ENCODE data around the gene NPC1.
A peak's percentile ranks its signal among the peaks of the same experiment; 100 is the strongest.

Gene NPC1

GRCh38 chr18:23586249-23587196 lies at the start of gene NPC1:
TSS of gene NPC1 (minus strand) at chr18:23586506. CDS start at chr18:23586343, 163 bp downstream.
- CTCF ChIA-PET: interaction anchor here (0.8 to 3.2 kb wide), 14 partner anchors 10 to 134 kb away, joined by 3 to 19 read pairs (median 6); partner anchors contain the start of gene RIOK3
- POLR2A ChIA-PET: interaction anchor here (1.1 kb wide), 1 partner anchor 552 kb away, joined by 3 read pairs; the partner anchor contains the start of gene CABYR
- DNase-seq (ENCODE audit: extremely low spot score): peak; percentile 94
- TF ChIP-seq CTCF (IDR thresholded peaks at IDR 0.05; ENCODE audit: control extremely low read depth, extremely low read depth, low read depth, missing control alignments): peak; percentile 93

DNA sequence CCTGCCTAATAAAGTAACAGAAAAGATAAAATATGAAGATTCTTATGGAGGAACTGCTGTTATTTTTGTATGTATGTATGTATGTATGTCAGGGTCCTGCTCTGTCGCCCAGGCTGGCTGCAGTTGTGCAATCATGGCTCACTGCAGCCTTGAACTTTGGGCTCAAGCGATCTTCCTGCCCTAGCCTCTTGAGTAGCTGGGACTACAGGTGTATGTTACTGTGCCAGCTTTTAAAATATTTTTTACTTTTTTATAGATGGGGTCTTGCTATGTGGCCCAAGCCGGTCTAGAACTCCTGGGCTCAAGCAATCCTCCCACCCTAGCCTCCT lies 49.7 kb upstream of the NPC1 start:
- ChIA-PET POLR2A (no interaction called here), CTCF (interaction anchor here (1.4 to 1.9 kb wide), 2 partner anchors 17 to 48 kb away, joined by 4 read pairs; no protein-coding TSS in a partner anchor)
- no peak for DNase-seq (ENCODE audit: extremely low spot score)
- no peak for TF ChIP-seq CTCF (IDR thresholded peaks at IDR 0.05; ENCODE audit: control extremely low read depth, extremely low read depth, low read depth, missing control alignments)

GRCh38 chr18:23635283-23636070 lies 49.2 kb upstream of the NPC1 start:
- TF ChIP-seq CTCF (IDR thresholded peaks at IDR 0.05; ENCODE audit: control extremely low read depth, extremely low read depth, low read depth, missing control alignments): no peak
- no peak for DNase-seq (ENCODE audit: extremely low spot score)
- ChIA-PET POLR2A (no interaction called here), CTCF (interaction anchor here (1.2 to 1.9 kb wide), 3 partner anchors 13 to 48 kb away, joined by 3 to 4 read pairs (median 4); no protein-coding TSS in a partner anchor)

DNA sequence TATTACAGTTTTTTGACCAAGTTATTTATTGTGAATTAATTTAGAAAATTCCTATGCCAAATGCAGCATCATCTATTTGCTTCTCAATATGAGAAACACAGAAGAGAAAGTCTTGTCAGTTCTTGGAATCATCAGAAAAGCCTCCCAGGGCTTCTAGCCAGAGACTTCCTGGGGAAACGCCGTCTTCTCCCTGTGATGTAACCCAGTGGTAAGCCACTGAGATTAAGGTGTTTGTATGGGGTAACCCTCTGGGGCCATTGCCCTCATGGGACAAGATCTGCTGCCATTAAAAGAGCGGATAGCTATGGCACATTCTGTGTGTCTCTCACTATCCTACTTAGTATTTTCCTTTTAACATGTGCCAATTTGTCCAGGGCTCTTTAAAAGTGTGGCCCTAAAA lies 48.4 kb upstream of the NPC1 start:
- DNase-seq (ENCODE audit: extremely low spot score): no peak
- POLR2A ChIA-PET: no interaction called here
- CTCF ChIA-PET: interaction anchor here (1.2 kb wide), 1 partner anchor 12 kb away, joined by 3 read pairs; no protein-coding TSS in a partner anchor
- no peak for TF ChIP-seq CTCF (IDR thresholded peaks at IDR 0.05; ENCODE audit: control extremely low read depth, extremely low read depth, low read depth, missing control alignments)

DNA sequence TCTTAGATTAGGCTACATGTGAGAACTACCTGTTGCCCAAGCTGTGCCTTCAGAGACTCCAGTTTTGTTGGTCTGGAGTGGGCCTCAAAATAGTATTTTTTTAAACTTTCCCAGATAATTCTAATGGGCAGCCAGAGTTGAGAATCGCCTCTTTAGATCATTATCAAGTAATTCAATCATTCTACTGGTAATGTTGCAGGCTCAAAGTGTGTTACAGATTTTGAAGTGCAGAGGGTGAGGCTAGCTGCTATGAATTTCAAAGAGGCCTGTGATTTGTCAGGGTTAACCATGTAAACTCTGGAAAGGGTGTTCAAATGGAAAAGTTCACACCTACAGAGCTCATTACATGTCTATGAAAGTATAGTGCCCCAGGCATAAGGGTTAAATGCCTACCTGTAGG lies 46.3 kb upstream of the NPC1 start:
- ChIA-PET CTCF (interaction anchor here (2.7 kb wide), 1 partner anchor 11 kb away, joined by 10 read pairs; no protein-coding TSS in a partner anchor), POLR2A (no interaction called here)
- TF ChIP-seq CTCF (IDR thresholded peaks at IDR 0.05; ENCODE audit: control extremely low read depth, extremely low read depth, low read depth, missing control alignments): no peak
- no peak for DNase-seq (ENCODE audit: extremely low spot score)

GRCh38 chr18:23631746-23632145 lies 45.4 kb upstream of the NPC1 start:
- no peak for TF ChIP-seq CTCF (IDR thresholded peaks at IDR 0.05; ENCODE audit: control extremely low read depth, extremely low read depth, low read depth, missing control alignments)
- ChIA-PET POLR2A (no interaction called here), CTCF (interaction anchor here (2.7 kb wide), 1 partner anchor 10 kb away, joined by 10 read pairs; no protein-coding TSS in a partner anchor)
- no peak for DNase-seq (ENCODE audit: extremely low spot score)

All from GM10248 (cell line).